GM12872 (cell line): ENCODE data around the gene CLTA.

ENCODE experiments used
- CTCF ChIP-seq: IDR thresholded peaks from 3 replicates; pipeline ENCODE4 v1.5.1; 2011; ENCODE audit warnings: low read depth, mild to moderate bottlenecking, low read length, moderate library complexity; ENCODE audit not compliant: insufficient read depth

CLTA gene

DNA sequence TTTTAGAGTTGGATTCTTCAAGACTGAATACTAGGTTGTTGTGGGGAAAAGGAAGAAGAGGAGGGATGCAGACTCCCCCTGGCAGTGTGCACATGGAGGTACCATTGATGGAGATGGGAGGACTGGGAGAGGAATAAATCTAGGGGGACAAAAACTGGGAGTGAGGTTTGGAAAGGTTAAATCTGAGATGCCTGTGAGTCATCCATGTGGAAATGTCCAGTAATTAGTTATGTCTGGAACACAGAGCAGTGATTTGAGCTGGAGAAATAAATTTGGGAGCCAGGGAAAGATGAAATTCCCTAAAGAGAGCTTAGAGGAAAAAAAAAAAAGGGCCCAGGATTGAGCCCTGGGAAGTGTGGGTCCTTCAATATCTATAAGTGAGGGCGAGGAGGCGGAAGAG lies 29.5 kb upstream of the CLTA start:
- TF ChIP-seq CTCF = no peak

GRCh38 chr9:36162211-36162738 lies 28.4 kb upstream of the CLTA start:
- TF ChIP-seq CTCF = no peak

GRCh38 chr9:36163049-36163785 lies 27.5 kb upstream of the CLTA start:
- TF ChIP-seq CTCF = no peak

DNA sequence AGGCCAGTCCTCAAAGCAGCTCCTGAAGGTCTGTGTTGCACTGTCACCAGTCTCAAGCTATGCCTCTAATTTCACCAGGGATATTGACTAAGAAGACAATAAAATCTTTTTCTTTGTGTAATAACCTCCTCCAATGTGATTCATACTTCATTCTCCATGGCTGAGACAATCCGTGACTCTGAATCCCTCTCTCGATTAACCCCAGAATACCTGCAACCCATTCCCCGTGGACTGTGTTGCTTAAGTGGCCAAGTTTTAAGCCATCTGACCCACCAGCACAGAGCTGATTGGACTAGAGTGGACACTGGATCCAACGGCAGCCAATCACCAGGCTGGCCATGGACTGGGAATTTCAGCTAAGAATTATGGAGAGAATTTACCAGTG lies 26.9 kb upstream of the CLTA start:
- TF ChIP-seq CTCF = no peak

DNA sequence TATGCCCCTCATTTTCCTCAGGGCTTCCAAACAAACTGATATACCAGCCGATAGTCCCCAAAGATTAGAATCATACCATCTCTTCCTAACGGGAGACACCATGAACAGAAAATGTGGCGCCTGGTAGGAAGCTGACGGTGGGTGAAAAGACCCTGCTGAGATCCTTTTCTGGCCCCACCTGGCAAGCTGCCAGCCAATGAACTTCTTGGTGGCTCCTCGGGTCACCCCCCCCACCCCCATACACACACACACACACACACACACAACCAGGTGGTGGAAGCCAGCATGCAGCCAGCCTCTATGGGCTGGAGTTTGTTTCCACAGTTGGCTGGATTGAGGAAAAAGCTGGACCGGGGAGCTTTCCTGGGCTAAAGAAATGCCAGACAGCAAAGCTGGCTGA lies 26.3 kb upstream of the CLTA start:
- TF ChIP-seq CTCF = no peak

GRCh38 chr9:36164989-36165388 lies 25.7 kb upstream of the CLTA start:
- no peak for TF ChIP-seq CTCF

DNA sequence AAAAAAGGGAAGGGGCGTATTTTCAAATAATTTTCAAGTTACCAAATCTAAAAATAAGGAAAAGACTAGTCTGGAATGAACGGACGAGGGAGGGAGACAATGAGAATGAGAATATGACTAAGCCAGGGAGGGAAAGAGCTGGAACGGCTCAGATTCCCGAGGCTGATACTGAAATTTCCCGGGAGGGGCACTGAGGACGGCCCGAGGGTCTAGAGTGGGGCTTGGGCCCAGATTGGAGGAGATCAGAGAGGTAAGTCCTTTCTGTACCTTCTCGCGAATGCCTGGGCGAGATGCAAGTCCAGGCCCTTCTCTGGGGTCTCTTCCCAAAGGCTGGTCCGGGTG lies 24.9 kb upstream of the CLTA start:
- TF ChIP-seq CTCF = no peak
